ENCODE data around the gene LCNL1.

LCNL1 gene

DNA sequence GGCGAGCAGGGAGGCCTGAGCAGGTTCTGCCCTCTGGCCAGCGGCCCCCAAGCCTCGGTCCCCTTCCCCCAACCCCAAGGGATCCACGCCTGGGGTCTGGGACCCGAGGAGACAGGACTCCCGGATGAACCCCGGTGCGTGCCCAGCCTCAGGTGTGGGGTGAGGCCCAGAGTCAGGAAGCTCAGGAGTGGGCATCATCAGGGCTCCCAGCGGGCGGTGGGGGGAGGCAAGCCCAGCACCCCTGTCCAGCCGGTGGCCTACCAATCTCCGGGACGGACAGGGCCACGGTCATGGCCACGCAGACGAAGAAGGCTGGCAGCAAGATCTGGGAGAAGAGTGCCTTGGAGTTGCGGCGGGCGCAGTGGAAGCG is 30.8 kb downstream of the LCNL1 start:
- DNase-seq: no peak

DNA sequence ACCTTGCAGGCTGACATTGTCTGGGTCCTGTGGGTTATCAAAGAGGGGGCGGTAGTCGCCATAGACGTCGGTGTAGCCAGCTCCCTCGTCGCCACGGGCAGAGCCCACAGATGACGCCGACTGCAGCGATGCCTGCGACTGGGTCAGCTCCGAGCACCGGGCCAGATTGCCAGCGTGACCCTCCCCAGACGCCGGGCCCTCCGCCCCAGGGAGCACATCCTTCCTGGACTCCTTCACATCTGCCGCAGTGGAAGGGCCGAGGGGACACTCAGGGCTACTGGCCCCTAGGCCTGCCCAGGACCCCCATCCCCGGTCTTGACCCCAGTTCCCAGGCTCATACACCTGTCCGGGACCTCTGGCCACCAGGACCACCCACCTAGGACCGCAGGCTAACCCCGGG is 31.4 kb downstream of the LCNL1 start:
- no peak for DNase-seq

DNA sequence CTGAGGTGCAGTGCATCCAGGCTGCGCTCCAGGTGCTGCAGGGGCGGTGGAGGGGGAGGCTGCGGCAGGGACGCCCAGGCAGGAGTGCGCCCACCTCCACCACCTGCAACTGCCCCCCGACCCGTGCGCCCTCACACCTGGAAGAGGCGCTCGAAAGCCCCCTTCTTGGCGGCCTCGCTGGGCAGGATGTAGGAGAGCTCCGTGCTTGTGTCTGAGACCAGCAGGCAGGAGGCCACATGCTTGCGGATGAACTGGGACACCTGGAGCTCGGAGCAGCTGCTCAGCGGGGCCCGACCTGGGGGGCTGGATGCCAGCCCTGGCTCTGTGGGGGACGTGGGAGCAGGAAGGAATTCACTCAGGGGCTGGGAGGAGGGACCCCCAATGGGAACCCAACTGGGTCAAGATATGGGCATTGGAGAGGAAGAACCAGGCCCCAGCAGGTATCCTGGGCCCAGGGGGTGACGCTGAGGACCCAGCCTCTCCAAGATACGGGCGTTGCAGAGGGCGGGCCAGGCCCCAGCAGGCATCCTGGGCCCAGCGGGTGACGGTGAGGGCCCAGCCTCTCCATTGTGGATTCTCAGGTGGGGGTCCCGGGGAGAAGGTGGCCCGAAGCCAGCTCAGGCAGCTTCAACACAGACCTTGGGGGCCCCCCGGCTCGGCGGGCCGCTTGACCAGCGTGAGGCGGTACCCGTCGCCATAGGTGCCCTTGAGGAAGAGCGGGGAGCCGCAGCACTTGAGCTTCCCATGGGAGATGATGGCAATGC is 32.2 kb downstream of the LCNL1 start:
- DNase-seq: no peak

DNA sequence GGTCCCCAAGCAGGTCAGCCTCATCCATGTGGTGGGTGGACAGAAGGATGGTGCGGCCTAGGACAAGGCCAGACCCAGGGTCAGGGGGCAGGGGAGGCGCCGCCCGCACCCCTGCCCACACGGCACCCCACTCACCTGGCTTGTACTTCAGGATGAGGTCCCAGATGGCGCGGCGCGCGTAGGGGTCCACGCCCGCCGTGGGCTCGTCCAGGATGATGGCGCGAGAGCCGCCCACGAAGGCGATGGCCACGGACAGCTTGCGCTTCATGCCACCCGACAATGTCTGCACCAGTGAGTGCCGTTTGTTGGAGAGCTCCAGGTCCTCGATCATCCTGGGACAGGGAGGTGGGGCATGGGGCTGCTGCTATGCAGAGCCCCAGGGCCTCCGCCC is 32.7 kb downstream of the LCNL1 start:
- no peak for DNase-seq

GRCh38 chr9:137015976-137016375 is 33.2 kb downstream of the LCNL1 start:
- no peak for DNase-seq

DNA sequence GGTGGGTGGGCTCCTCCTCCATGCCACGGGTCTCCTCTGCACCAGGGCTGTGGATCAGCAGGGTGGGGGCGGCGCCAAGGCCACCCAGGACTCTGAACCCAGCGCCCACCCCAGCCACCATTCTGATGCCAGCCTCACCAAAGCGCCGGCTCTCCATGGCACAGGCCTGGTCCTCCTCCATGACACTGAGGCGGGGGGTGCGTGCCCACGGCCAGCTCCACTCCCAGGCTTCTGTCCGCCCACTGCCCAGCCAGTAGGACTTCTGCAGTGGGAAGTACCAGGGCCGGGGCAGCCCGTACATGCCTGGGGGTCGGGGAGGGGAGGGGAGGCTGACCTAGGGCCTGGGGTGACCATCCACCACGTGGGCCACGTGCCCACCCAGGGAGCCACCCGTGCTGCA is 33.6 kb downstream of the LCNL1 start:
- DNase-seq: no peak

- DNase-seq: no peak
These were observed 34.3 kb downstream of the LCNL1 start for GRCh38 chr9:137017071-137017470.

- DNase-seq: no peak
These were observed 35.2 kb downstream of the LCNL1 start for GRCh38 chr9:137017791-137018497.

GRCh38 chr9:137018761-137019559 is 36.2 kb downstream of the LCNL1 start:
- DNase-seq: no peak

DNA sequence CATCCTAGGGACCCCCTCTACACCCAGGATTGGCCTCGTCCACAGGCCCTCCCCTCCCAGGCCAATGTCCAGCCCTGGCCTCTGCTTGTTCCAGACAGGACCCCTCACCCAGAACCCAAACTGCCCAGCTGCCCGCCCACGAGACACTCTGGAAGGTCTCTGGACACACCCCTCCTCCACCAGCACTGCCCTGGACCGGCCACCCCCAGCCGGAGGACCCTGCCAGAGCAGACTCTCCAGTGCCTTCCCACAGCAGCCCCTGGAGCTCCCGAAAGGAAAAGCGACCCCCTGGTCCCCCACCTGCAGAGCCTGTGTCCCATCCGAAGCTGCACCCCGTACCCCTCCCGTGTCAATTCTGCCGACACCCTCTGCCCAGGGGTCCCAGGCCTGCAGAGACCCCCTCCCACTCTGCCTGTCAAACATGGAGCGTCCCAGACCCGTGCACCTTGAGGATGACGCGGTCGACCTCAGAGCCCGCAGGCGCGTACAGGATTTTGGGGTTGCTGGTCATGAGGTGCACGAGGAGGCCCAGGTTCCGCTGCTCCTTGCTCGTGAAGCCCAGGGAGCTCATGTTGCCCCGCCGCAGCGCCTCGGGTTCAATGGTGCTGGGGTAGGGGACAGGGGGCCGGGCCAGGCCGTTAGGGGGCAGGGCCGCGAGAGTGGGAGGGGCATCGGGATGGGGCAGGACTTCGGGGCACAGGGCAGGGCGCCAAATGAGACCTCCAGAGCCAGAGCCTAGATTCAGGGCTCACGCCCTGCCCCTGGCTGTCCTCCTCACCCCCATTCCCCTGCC is 37.3 kb downstream of the LCNL1 start:
- no peak for DNase-seq

- no peak for DNase-seq
These were observed 38.2 kb downstream of the LCNL1 start for GRCh38 chr9:137020771-137021567.

GRCh38 chr9:137021568-137021978 is 38.8 kb downstream of the LCNL1 start:
- no peak for DNase-seq

- DNase-seq: peak; percentile 91
These were observed 39.3 kb downstream of the LCNL1 start for GRCh38 chr9:137021979-137022661.

GRCh38 chr9:137022662-137023008 is 39.8 kb downstream of the LCNL1 start:
- DNase-seq: no peak

GRCh38 chr9:137023157-137023556 is 40.4 kb downstream of the LCNL1 start:
- no peak for DNase-seq

GRCh38 chr9:137023583-137023991 is 40.8 kb downstream of the LCNL1 start:
- no peak for DNase-seq

DNA sequence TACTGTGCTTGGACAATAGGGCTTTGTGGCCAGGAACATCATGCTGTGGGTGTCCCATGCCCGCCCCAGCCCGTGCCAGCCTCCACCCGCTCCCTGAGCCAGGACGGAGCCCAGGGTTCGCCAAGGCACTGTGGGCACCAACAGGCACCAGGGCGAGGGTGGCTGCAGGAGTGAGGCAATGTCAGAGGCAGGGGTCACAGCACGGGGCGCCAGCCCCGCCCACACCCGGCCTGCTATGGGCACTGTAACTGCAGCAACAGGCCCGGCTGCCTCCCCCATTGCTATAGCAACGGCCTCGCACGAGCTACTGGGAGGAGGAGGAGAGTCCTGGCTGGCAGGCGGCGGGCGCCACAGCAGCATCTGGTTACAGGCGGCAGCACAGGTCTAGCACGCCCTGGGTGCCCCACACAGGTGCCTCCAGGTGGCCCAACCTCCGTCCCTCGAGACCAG is 42.7 kb downstream of the LCNL1 start:
- DNase-seq: no peak

GRCh38 chr9:137026384-137026783 is 43.6 kb downstream of the LCNL1 start:
- no peak for DNase-seq

GRCh38 chr9:137026828-137027227 is 44.0 kb downstream of the LCNL1 start:
- DNase-seq: no peak

DNA sequence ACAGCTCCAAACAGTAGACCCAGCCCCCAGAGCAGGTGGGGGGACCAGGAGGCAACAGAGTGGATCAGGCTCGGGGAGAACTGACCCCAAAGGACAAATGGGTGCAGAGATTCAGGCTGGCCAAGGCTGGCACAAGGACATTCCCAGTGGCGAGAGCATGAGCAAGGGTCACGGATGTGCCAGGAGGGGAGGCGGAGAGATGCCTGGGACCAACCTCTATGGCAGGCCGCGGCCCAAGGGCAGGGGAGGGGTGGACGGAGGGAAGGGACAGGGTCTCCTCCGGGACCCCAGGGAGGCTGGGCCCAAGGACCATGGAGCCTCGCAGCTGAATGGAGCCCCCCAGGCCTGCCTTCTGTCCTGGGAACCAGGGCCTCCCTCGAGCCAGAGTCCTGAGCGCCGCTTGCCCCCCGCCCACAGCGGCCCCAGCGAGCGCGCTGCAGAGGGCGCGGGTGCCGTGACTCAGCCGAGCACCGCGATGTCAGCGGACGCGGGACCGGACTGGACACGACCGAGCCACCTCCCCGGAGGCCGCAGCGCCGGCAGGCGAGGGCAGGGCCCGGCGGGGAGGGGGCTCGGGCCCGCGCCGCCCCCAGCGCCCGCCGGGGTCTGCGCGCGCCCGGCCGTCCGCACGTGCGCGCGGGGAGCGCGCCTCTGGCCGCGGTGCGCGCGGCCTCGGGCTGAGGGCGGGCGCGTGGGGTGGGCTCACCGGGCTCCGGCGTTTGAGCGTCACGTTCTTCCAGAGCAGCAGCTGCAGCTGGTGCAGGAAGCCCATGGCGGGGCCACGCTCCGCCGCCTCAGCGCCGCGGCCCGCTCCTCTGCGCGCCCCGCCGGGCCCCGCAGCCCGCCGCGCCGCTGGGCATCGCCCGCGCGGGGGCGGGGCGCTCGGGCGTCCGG is 44.8 kb downstream of the LCNL1 start, which contains the start of gene ABCA2:
TSS of gene ABCA2 (minus strand) at position 869 of the 894 bp plus-strand sequence. CDS start at position 772, 97 bp downstream.
- DNase-seq: no peak

Measured in stimulated activated CD8-positive, alpha-beta memory T cell treated with anti-CD3 and anti-CD28 coated beads, Interleukin-4, amount 100 ng/mL, for 48 hours (primary cell).